Type B pancreatic cell (in vitro differentiated cells): ENCODE results near the gene BCAT1. TPM values are rescaled to one million over a fixed set of nuclear protein-coding genes. Genes with fewer than 3 reads are reported as not detected.

Experiments used
- DNase-seq: peaks from one replicate; pipeline ENCODE4 v3.0.0; 2021; ENCODE audit warnings: mixed read lengths; ENCODE audit not compliant: unreplicated experiment; ENCODE audit errors: extremely low spot score
- H3K27ac Mint-ChIP-seq: 2 replicates; pipeline ENCODE4 v1.8.0; 2021; ENCODE audit warnings: mild to moderate bottlenecking, mixed read lengths
- H3K27me3 Mint-ChIP-seq: 2 replicates; pipeline ENCODE4 v1.8.0; 2021; ENCODE audit warnings: mixed read lengths
- H3K36me3 Mint-ChIP-seq: 2 replicates; pipeline ENCODE4 v1.8.0; 2021; ENCODE audit warnings: mixed read lengths
- H3K4me1 Mint-ChIP-seq: one replicate; pipeline ENCODE4 v1.8.0; 2021; ENCODE audit warnings: mixed read lengths; ENCODE audit not compliant: unreplicated experiment
- H3K4me3 Mint-ChIP-seq: 2 replicates; pipeline ENCODE4 v1.8.0; 2021; ENCODE audit warnings: mild to moderate bottlenecking, mixed read lengths
- H3K9me3 Mint-ChIP-seq: 2 replicates; pipeline ENCODE4 v1.8.0; 2021; ENCODE audit warnings: mixed read lengths
- total RNA-seq: library from RNA; stranded (reverse); gene quantifications from 2 replicates; pipeline ENCODE4 v1.2.1, GENCODE V29; 2021; ENCODE audit warnings: low replicate concordance
- TF ChIP-seq, protein P1 (sequence below): fragments of 200-600 bp; sonication (generic); conservative IDR thresholded peaks from 2 replicates; pipeline ENCODE4 v1.5.0; 2021; ENCODE audit warnings: antibody characterized with exemption, mild to moderate bottlenecking

Gene BCAT1
- total RNA-seq, 1 donor from 2014 or later: 153 TPM

DNA sequence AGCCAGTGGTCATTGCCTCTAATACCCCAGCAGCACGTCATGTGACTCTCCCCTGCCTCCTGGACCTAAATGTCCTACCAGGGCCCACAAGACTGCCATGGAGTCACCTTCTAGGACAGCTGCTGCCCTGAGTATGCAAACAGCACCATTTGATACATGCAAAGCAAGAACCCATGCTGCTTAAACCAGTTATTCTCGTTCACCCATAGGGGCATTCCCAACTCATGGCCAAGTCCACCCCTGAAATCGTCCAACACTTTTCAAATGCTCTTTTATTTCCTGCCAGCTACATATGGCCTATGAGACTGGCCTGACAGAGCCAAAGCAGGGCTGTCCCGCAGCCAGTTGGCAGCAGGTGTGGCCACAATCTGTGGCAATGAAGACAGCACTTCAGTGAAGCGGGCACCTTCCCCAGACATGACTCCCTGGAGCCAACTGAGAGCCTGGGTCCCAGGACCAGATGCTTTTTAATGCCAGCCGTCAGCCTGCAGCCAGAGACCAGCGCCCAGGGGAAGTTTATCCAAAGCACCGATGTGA lies 99.9 kb downstream of the BCAT1 start:
- H3K9me3 Mint-ChIP-seq: no peaks in the 10 kb centered on the region
- no peak for DNase-seq
- H3K36me3 Mint-ChIP-seq: peaks cover 55% of the 10 kb centered on the region
- TF ChIP-seq, protein P1, sequence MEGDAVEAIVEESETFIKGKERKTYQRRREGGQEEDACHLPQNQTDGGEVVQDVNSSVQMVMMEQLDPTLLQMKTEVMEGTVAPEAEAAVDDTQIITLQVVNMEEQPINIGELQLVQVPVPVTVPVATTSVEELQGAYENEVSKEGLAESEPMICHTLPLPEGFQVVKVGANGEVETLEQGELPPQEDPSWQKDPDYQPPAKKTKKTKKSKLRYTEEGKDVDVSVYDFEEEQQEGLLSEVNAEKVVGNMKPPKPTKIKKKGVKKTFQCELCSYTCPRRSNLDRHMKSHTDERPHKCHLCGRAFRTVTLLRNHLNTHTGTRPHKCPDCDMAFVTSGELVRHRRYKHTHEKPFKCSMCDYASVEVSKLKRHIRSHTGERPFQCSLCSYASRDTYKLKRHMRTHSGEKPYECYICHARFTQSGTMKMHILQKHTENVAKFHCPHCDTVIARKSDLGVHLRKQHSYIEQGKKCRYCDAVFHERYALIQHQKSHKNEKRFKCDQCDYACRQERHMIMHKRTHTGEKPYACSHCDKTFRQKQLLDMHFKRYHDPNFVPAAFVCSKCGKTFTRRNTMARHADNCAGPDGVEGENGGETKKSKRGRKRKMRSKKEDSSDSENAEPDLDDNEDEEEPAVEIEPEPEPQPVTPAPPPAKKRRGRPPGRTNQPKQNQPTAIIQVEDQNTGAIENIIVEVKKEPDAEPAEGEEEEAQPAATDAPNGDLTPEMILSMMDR: no peak
- H3K27me3 Mint-ChIP-seq: no peaks in the 10 kb centered on the region
- no peak overlapping the region for H3K27ac Mint-ChIP-seq
- peaks cover 6% of the 10 kb centered on the region for H3K4me1 Mint-ChIP-seq
- H3K4me3 Mint-ChIP-seq: no peak overlapping the region

DNA sequence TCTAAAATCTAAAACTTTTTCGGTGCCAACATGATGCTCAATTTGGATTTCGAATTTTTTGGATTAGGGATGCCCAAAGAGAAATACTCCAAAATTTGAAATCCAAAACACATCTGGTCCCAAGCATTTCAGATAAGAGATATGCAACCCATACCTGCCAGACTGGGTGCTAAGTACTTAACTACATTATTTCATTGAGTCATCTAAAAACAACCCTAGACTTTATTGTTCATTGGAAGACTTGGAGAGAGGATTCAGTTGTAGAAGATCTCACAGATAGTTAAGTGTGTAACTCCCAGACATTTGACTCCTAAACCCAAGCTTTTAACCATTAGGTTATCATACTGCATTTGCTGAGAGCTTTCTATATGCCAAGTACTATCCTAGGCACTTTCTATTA lies 102.2 kb downstream of the BCAT1 start:
- Mint-ChIP-seq H3K4me1 (peaks cover under 1% of the 10 kb centered on the region), H3K4me3 (no peak overlapping the region), H3K36me3 (peaks cover 52% of the 10 kb centered on the region), H3K9me3 (no peaks in the 10 kb centered on the region), H3K27me3 (no peaks in the 10 kb centered on the region), H3K27ac (no peak overlapping the region)
- TF ChIP-seq, protein P1: no peak
- no peak for DNase-seq

DNA sequence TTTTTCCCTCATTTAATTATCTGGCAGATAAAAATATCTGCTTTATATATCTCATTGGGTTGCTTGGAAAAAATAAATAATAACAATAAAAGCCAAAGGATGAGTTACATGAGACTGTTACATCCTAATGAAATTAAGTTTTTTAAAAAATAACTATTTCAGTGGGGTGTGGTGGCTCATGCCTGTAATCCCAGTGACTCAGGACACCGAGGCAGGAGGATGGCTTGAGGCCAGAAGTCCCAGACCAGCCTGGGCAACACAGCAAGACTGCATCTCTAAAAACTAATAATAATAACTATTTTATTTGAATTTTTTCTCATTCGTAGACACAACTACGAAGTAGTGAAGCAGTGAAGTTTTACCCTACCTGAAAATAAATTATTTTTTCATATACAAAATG lies 103.3 kb downstream of the BCAT1 start:
- Mint-ChIP-seq H3K9me3 (no peaks in the 10 kb centered on the region), H3K27ac (no peak overlapping the region), H3K4me1 (no peaks in the 10 kb centered on the region), H3K36me3 (peaks cover 55% of the 10 kb centered on the region), H3K4me3 (no peak overlapping the region), H3K27me3 (no peaks in the 10 kb centered on the region)
- DNase-seq: no peak
- TF ChIP-seq, protein P1: no peak

DNA sequence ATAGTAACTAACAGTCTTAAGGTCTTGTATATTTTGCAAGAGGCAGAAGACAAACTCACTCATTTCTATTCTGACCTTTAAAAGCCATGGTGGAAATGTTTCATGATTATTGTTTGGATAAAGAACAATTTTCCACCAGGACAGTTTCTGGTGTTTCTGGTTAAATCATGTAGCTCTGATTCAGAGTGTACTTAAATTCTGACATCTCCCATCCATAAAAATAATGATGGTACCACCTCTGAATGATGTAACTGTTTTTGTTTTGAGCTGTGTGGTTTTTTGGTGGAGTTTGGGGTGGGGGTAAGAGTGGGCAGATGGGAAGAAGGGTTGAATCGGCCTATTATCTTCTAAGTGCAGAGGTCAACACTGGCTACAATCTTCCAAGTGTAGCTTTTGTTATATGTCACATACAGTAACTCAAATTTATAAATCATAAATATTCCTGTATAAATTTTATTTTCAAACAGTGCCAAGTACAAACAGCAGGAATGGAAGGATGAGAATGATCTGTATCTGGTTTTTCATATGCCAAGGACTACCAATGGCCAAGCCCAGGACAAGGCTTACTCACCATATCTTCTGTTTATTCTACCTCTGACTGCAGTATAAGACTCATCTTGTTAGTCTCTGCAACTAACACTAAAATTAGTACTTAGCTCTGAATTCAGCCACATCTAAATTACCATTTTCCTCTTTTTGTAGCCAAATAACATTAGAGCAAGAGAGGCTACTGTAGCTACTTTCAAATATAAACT lies 108.7 kb downstream of the BCAT1 start:
- no peaks in the 10 kb centered on the region for H3K9me3 Mint-ChIP-seq
- no peaks in the 10 kb centered on the region for H3K4me1 Mint-ChIP-seq
- TF ChIP-seq, protein P1: no peak
- no peak overlapping the region for H3K4me3 Mint-ChIP-seq
- H3K36me3 Mint-ChIP-seq: peaks cover 63% of the 10 kb centered on the region
- DNase-seq: no peak
- no peak overlapping the region for H3K27ac Mint-ChIP-seq
- no peaks in the 10 kb centered on the region for H3K27me3 Mint-ChIP-seq

DNA sequence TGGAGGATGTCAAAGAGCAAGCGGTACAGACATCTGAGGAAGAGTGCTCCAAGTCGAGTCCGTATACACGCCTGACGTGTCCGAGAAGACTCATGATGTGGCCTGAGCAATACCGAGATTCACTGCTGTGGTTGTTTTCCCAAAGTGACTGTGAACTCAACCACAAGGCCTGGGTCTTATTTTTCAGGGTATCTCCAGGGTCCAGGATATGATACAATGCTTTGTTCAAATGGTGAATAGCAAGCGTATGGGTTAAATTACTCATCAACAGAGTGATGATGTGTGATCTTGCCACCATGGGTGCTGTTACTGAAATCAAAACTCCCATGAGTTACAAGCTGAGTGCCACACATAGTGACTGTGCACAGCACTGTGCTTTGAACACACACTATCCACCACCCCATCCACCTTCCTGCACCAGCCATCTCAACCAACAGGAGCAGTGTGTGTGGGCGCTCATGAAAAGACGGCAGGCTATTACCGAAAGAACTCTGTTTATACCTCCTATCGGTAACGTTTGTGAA lies 109.6 kb downstream of the BCAT1 start:
- TF ChIP-seq, protein P1: no peak
- DNase-seq: no peak

More for the DNA sequence above, 109.6 kb downstream of the BCAT1 start:
- Mint-ChIP-seq H3K9me3 (no peaks in the 10 kb centered on the region), H3K27ac (no peak overlapping the region), H3K27me3 (no peaks in the 10 kb centered on the region), H3K4me1 (no peaks in the 10 kb centered on the region), H3K4me3 (no peak overlapping the region), H3K36me3 (peaks cover 63% of the 10 kb centered on the region)
